OCI-LY3 (cell line): ENCODE data around the gene NSD1.

ENCODE experiments used
- CTCF ChIP-seq: fragments of 200-600, 300-600 bp; sonication (generic); IDR thresholded peaks from 2 replicates; pipeline ENCODE4 v1.5.1; 2014; ENCODE audit warnings: antibody characterized with exemption, low read length, low read depth
- EZH2phosphoT487 ChIP-seq: fragments of 200-600 bp; shearing (Covaris generic); IDR thresholded peaks from 2 replicates; pipeline ENCODE4 v1.6.1; 2018; ENCODE audit warnings: antibody characterized with exemption, mixed run types, low read depth

GRCh38 chr5:177105691-177106476, 27.7 kb upstream of the NSD1 start:
- TF ChIP-seq CTCF (no peak), EZH2phosphoT487 (no peak)
